Type B pancreatic cell (in vitro differentiated cells): ENCODE data around the gene NPRL2. TPM values are rescaled to one million over a fixed set of nuclear protein-coding genes. Genes with fewer than 3 reads are reported as not detected.

Experiments
- DNase-seq: peaks from one replicate; pipeline ENCODE4 v3.0.0; 2021; ENCODE audit warnings: mixed read lengths; ENCODE audit not compliant: unreplicated experiment; ENCODE audit errors: extremely low spot score
- H3K27ac Mint-ChIP-seq: 2 replicates; pipeline ENCODE4 v1.8.0; 2021; ENCODE audit warnings: mild to moderate bottlenecking, mixed read lengths
- H3K27me3 Mint-ChIP-seq: 2 replicates; pipeline ENCODE4 v1.8.0; 2021; ENCODE audit warnings: mixed read lengths
- H3K36me3 Mint-ChIP-seq: 2 replicates; pipeline ENCODE4 v1.8.0; 2021; ENCODE audit warnings: mixed read lengths
- H3K4me1 Mint-ChIP-seq: one replicate; pipeline ENCODE4 v1.8.0; 2021; ENCODE audit warnings: mixed read lengths; ENCODE audit not compliant: unreplicated experiment
- H3K4me3 Mint-ChIP-seq: 2 replicates; pipeline ENCODE4 v1.8.0; 2021; ENCODE audit warnings: mild to moderate bottlenecking, mixed read lengths
- H3K9me3 Mint-ChIP-seq: 2 replicates; pipeline ENCODE4 v1.8.0; 2021; ENCODE audit warnings: mixed read lengths
- CTCF ChIP-seq: fragments of 200-600 bp; sonication (generic); conservative IDR thresholded peaks from 2 replicates; pipeline ENCODE4 v1.5.0; 2021; ENCODE audit warnings: antibody characterized with exemption, mild to moderate bottlenecking
- total RNA-seq: library from RNA; stranded (reverse); gene quantifications from 2 replicates; pipeline ENCODE4 v1.2.1, GENCODE V29; 2021; ENCODE audit warnings: low replicate concordance

Gene NPRL2
- total RNA-seq, 1 donor from 2014 or later = 27.9 TPM

- Mint-ChIP-seq H3K36me3 (peaks cover 7% of the 10 kb centered on the region), H3K9me3 (no peaks in the 10 kb centered on the region), H3K4me3 (peak overlapping the region; percentile 89), H3K4me1 (peaks cover 25% of the 10 kb centered on the region), H3K27me3 (no peaks in the 10 kb centered on the region), H3K27ac (peak overlapping the region; percentile 67)
- no peak for TF ChIP-seq CTCF
- no peak for DNase-seq
These were observed 27.4 kb downstream of the NPRL2 start for GRCh38 chr3:50323092-50323600.

- DNase-seq = no peak
- Mint-ChIP-seq H3K4me1 (peaks cover 25% of the 10 kb centered on the region), H3K4me3 (peak within 1 kb of the TSS; percentile 89), H3K36me3 (peaks cover 7% of the 10 kb centered on the region), H3K27me3 (no peaks in the 10 kb centered on the region), H3K27ac (peak within 1 kb of the TSS; percentile 95), H3K9me3 (no peaks in the 10 kb centered on the region)
- TF ChIP-seq CTCF = no peak
These were observed 28.0 kb downstream of the NPRL2 start, which contains the start of gene HYAL2 for GRCh38 chr3:50322386-50323091. Gene HYAL2, minus strand, starts transcription at chr3:50322745. Its CDS starts 2,256 bp downstream, at chr3:50320489.

- no peak for TF ChIP-seq CTCF
- no peak for DNase-seq
- no peak overlapping the region for H3K27ac Mint-ChIP-seq
- H3K36me3 Mint-ChIP-seq = peaks cover 7% of the 10 kb centered on the region
- no peaks in the 10 kb centered on the region for H3K27me3 Mint-ChIP-seq
- H3K9me3 Mint-ChIP-seq = no peaks in the 10 kb centered on the region
- H3K4me3 Mint-ChIP-seq = peak overlapping the region; percentile 89
- H3K4me1 Mint-ChIP-seq = peaks cover 27% of the 10 kb centered on the region
These were observed 28.5 kb downstream of the NPRL2 start for GRCh38 chr3:50322115-50322385.

- no peaks in the 10 kb centered on the region for H3K9me3 Mint-ChIP-seq
- peak; percentile 79 for TF ChIP-seq CTCF
- peaks cover 10% of the 10 kb centered on the region for H3K36me3 Mint-ChIP-seq
- H3K27ac Mint-ChIP-seq = peak overlapping the region; percentile 95
- no peaks in the 10 kb centered on the region for H3K27me3 Mint-ChIP-seq
- H3K4me3 Mint-ChIP-seq = peak overlapping the region; percentile 89
- H3K4me1 Mint-ChIP-seq = peaks cover 32% of the 10 kb centered on the region
- peak; percentile 92 for DNase-seq
These were observed 29.1 kb downstream of the NPRL2 start for GRCh38 chr3:50321336-50322114.

GRCh38 chr3:50320853-50321335, 29.7 kb downstream of the NPRL2 start:
- Mint-ChIP-seq H3K27ac (peak overlapping the region; percentile 98), H3K27me3 (no peaks in the 10 kb centered on the region), H3K4me3 (peak overlapping the region; percentile 95), H3K9me3 (no peaks in the 10 kb centered on the region), H3K4me1 (peaks cover 36% of the 10 kb centered on the region), H3K36me3 (peaks cover 15% of the 10 kb centered on the region)
- no peak for TF ChIP-seq CTCF
- peak; percentile 88 for DNase-seq
